Nephron (organoid): ENCODE results near the gene LYSMD4.
A peak's percentile ranks its signal among the peaks of the same experiment; 100 is the strongest.

Source experiments
- H3K27ac Mint-ChIP-seq, 3 experiments: 2 replicates each; pipeline ENCODE4 v1.8.0; 2020; ENCODE audit warnings: mixed read lengths in 3 of 3, mild to moderate bottlenecking in 2 of 3, moderate library complexity in 1 of 3
- H3K27me3 Mint-ChIP-seq: 2 replicates; pipeline ENCODE4 v1.8.0; 2021; ENCODE audit warnings: low read depth, mild to moderate bottlenecking, moderate library complexity, mixed read lengths
- H3K36me3 Mint-ChIP-seq: 2 replicates; pipeline ENCODE4 v1.8.0; 2020; ENCODE audit warnings: low read depth, mixed read lengths
- H3K4me1 Mint-ChIP-seq: 2 replicates; pipeline ENCODE4 v1.8.0; 2020; ENCODE audit warnings: mixed read lengths
- H3K4me3 Mint-ChIP-seq, 3 experiments: 2 replicates each; pipeline ENCODE4 v1.8.0; 2020; ENCODE audit warnings: mild to moderate bottlenecking in 3 of 3, mixed read lengths in 3 of 3, moderate library complexity in 2 of 3
- H3K9me3 Mint-ChIP-seq: 2 replicates; pipeline ENCODE4 v1.8.0; 2020; ENCODE audit warnings: mixed read lengths
- CTCF ChIP-seq, 3 experiments: fragments of 200-600 bp; sonication (generic); IDR thresholded peaks; one replicate each; pipeline ENCODE4 v1.5.0; 2021; ENCODE audit warnings: antibody characterized with exemption in 3 of 3; ENCODE audit not compliant: unreplicated experiment in 3 of 3

The LYSMD4 gene

GRCh38 chr15:99732751-99733267 is 428 bp downstream of the LYSMD4 start:
- Mint-ChIP-seq H3K4me3 (peak overlapping the region; percentile 90 to 98 (median 97)), H3K27ac (peak overlapping the region; percentile 87 to 96 (median 94)), H3K9me3 (no peaks in the 10 kb centered on the region), H3K27me3 (peaks cover 4% of the 10 kb centered on the region), H3K4me1 (peaks cover 42% of the 10 kb centered on the region), H3K36me3 (peaks cover 11% of the 10 kb centered on the region)
- no peak for TF ChIP-seq CTCF (IDR thresholded peaks at IDR 0.05; ENCODE audit: unreplicated experiment in 3 of 3)

GRCh38 chr15:99732124-99732750 is 1.0 kb downstream of the LYSMD4 start:
- TF ChIP-seq CTCF (IDR thresholded peaks at IDR 0.05; ENCODE audit: unreplicated experiment in 3 of 3): no peak
- H3K36me3 Mint-ChIP-seq: peaks cover 11% of the 10 kb centered on the region

GRCh38 chr15:99731336-99732123 is 1.7 kb downstream of the LYSMD4 start:
- peaks cover 1% of the 10 kb centered on the region for H3K9me3 Mint-ChIP-seq
- H3K4me3 Mint-ChIP-seq: peak overlapping the region; percentile 90 to 98 (median 97)
- H3K27me3 Mint-ChIP-seq: peaks cover 4% of the 10 kb centered on the region
- peaks cover 42% of the 10 kb centered on the region for H3K4me1 Mint-ChIP-seq
- H3K27ac Mint-ChIP-seq: peak overlapping the region; percentile 87 to 96 (median 94)
- TF ChIP-seq CTCF (IDR thresholded peaks at IDR 0.05; ENCODE audit: unreplicated experiment in 3 of 3): no peak
- peaks cover 16% of the 10 kb centered on the region for H3K36me3 Mint-ChIP-seq

More at GRCh38 chr15:99732124-99732750, 1.0 kb downstream of the LYSMD4 start:
- Mint-ChIP-seq H3K4me3 (peak overlapping the region; percentile 90 to 98 (median 97)), H3K4me1 (peaks cover 42% of the 10 kb centered on the region), H3K9me3 (no peaks in the 10 kb centered on the region), H3K27ac (peak overlapping the region; percentile 87 to 96 (median 94)), H3K27me3 (peaks cover 4% of the 10 kb centered on the region)

- H3K4me3 Mint-ChIP-seq: peak overlapping the region; percentile 35 to 98 (median 69)
- peaks cover 8% of the 10 kb centered on the region for H3K9me3 Mint-ChIP-seq
- peak overlapping the region; percentile 15 to 27 (median 20) for H3K27ac Mint-ChIP-seq
- peak; percentile 31 to 51 (median 34) for TF ChIP-seq CTCF (IDR thresholded peaks at IDR 0.05; ENCODE audit: unreplicated experiment in 3 of 3)
- peaks cover 42% of the 10 kb centered on the region for H3K4me1 Mint-ChIP-seq
- peaks cover 3% of the 10 kb centered on the region for H3K27me3 Mint-ChIP-seq
- H3K36me3 Mint-ChIP-seq: peaks cover 32% of the 10 kb centered on the region
These were observed 3.3 kb downstream of the LYSMD4 start for GRCh38 chr15:99729920-99730319.

- Mint-ChIP-seq H3K27me3 (no peaks in the 10 kb centered on the region), H3K27ac (no peak overlapping the region), H3K9me3 (peaks cover 8% of the 10 kb centered on the region), H3K4me3 (no peak overlapping the region), H3K36me3 (peaks cover 36% of the 10 kb centered on the region), H3K4me1 (peaks cover 42% of the 10 kb centered on the region)
- no peak for TF ChIP-seq CTCF (IDR thresholded peaks at IDR 0.05; ENCODE audit: unreplicated experiment in 3 of 3)
These were observed 3.9 kb downstream of the LYSMD4 start for GRCh38 chr15:99729327-99729726.
